HepG2 (cell line): ENCODE measurements around the gene GRIFIN. TPM values are rescaled to one million over a fixed set of nuclear protein-coding genes. Genes with fewer than 3 reads are reported as not detected.

Experiments used
- ATAC-seq: fragments of 200-7000 bp; cut with Tn5 transposase; 3 replicates; pipeline ENCODE4 v1.9.1; 2020; ENCODE audit warnings: mild to moderate bottlenecking, moderate library complexity
- BruUV-seq: library from RNA; stranded (reverse); fragments of 400-500 nt; replicated peaks from 2 replicates; lab custom pipeline; 2021; lab: Mats Ljungman, UMichigan
- CTCF ChIA-PET: fragments of 300-600 bp; formaldehyde crosslinking; extraction: SDS; loops from one replicate; lab custom pipeline; 2021; ENCODE audit warnings: low total read pairs, inconsistent platforms, low intra/inter-chr PET ratio; lab: Yijun Ruan, JAX
- POLR2A ChIA-PET: fragments of 350-600 bp; sonication (Branson Sonifier 250); formaldehyde crosslinking; loops from one replicate; lab custom pipeline; 2020; ENCODE audit warnings: antibody characterized with exemption, inconsistent platforms; lab: Yijun Ruan, JAX
- DNase-seq: peaks from one replicate; pipeline ENCODE4 v3.0.0-alpha.2; 2015; ENCODE audit warnings: low spot score
- FAIRE-seq: peaks from 3 replicates; lab custom pipeline; 2011; peaks lifted over from hg19 to GRCh38; lab: Jason Lieb, UNC
- H2AFZ ChIP-seq: one replicate; pipeline ENCODE4 v1.6.1; 2011; ENCODE audit warnings: low read length, inconsistent platforms
- H3K27ac ChIP-seq: fragments of 300-600 bp; 3 replicates; pipeline ENCODE4 v1.8.0; 2011; ENCODE audit warnings: mixed run types, mild to moderate bottlenecking, mixed read lengths, low read length, inconsistent platforms; ENCODE audit not compliant: insufficient read depth; ENCODE audit errors: extremely low read length
- H3K27me3 ChIP-seq, 2 experiments: fragments of 200-600 bp in 1 of 2; 2 replicates in 1 of 2; 3 replicates in 1 of 2; pipeline versions ENCODE4 v1.6.0 to v1.8.0; 2011; ENCODE audit warnings: low read length in 2 of 2, mild to moderate bottlenecking in 2 of 2, moderate library complexity in 2 of 2, inconsistent platforms in 1 of 2; ENCODE audit not compliant: insufficient read depth in 2 of 2, control insufficient read depth in 1 of 2
- H3K36me3 ChIP-seq, 2 experiments: fragments of 200-600 bp in 1 of 2; replicated peaks in 1 of 2; 2 replicates in 1 of 2; 3 replicates in 1 of 2; pipeline versions ENCODE4 v1.5.1 to v1.8.0; 2011; ENCODE audit warnings: low read length in 2 of 2, inconsistent platforms in 1 of 2; ENCODE audit not compliant: insufficient read depth in 2 of 2, control insufficient read depth in 1 of 2
- H3K4me1 ChIP-seq: 2 replicates; pipeline ENCODE4 v1.5.1; 2012; ENCODE audit warnings: low read length, inconsistent platforms; ENCODE audit not compliant: insufficient read depth
- H3K4me2 ChIP-seq: 2 replicates; pipeline ENCODE4 v1.6.0; 2011; ENCODE audit warnings: low read depth, low read length, inconsistent platforms
- H3K4me3 ChIP-seq, 3 experiments: fragments of 200-600 bp in 1 of 3; sonication (generic), shearing (Covaris generic) in 1 of 3; replicated peaks in 1 of 3; 2 replicates each; pipeline ENCODE4 v1.5.1; 2011 to 2016; ENCODE audit warnings: low read length in 3 of 3, inconsistent platforms in 2 of 3, low read depth in 2 of 3, mild to moderate bottlenecking in 2 of 3, control low read depth in 1 of 3, mixed read lengths in 1 of 3; ENCODE audit not compliant: insufficient read depth in 1 of 3
- H3K79me2 ChIP-seq: one replicate; pipeline ENCODE4 v1.6.1; 2011; ENCODE audit warnings: low read length, inconsistent platforms; ENCODE audit not compliant: insufficient read depth
- H3K9ac ChIP-seq: 2 replicates; pipeline ENCODE4 v1.6.0; 2011; ENCODE audit warnings: mild to moderate bottlenecking, low read depth, low read length, inconsistent platforms; ENCODE audit not compliant: insufficient read depth
- H3K9me3 ChIP-seq: 2 replicates; pipeline ENCODE4 v1.5.1; 2012; ENCODE audit warnings: mild to moderate bottlenecking, low read length
- H4K20me1 ChIP-seq: 2 replicates; pipeline ENCODE4 v1.6.0; 2011; ENCODE audit warnings: inconsistent platforms, mild to moderate bottlenecking, low read length, moderate library complexity; ENCODE audit not compliant: insufficient read depth
- ZFP82 ChIP-seq: sonication (generic); formaldehyde crosslinking; IDR thresholded peaks from 2 replicates; pipeline ENCODE4 v1.5.1; 2020; ENCODE audit warnings: mild to moderate bottlenecking, missing genetic modification reagents, borderline replicate concordance
- ZNF263 ChIP-seq: sonication (generic); formaldehyde crosslinking; IDR thresholded peaks from 2 replicates; pipeline ENCODE4 v1.4.0; 2020; ENCODE audit warnings: missing genetic modification reagents
- ZNF7 ChIP-seq: IDR thresholded peaks from 2 replicates; pipeline ENCODE4 v1.6.1; 2016; ENCODE audit warnings: missing biosample characterization, missing genetic modification reagents
- WGBS: methylation state at CpG from one replicate; pipeline ENCODE4 v1.1.6; 2017; ENCODE audit warnings: low lambda C conversion rate; 5-methylcytosine and 5-hydroxymethylcytosine counted together
- in situ Hi-C: cut with HindIII; loops from 2 replicates; pipeline ENCODE4 v1.10.0; 2017; ENCODE audit warnings: low pct_unique_long_range_greater_than_20kb; ENCODE audit not compliant: extremely low pct_ligation_motif_present
- intact Hi-C: fragments of 100-400 bp; cut with micrococcal nuclease; formaldehyde crosslinking; loops from one replicate; pipeline ENCODE4 v1.10.0; 2022; ENCODE audit not compliant: unreplicated experiment
- polyA plus RNA-seq, 8 experiments: library from polyadenylated mRNA; depleted of rRNA in 3 of 8; stranded (reverse) in 7 of 8; unstranded in 1 of 8; fragments of >200 nt; fragmentation: Illumina TruSeq in 4 of 8; extraction: Trizol in 4 of 8; gene quantifications; 2 replicates each; pipeline versions ENCODE4 v1.2.1 to v1.2.3, GENCODE V29; 2011 to 2016; ENCODE audit warnings: low read depth in 4 of 8, missing spikeins in 1 of 8, mixed read lengths in 1 of 8; ENCODE audit not compliant: insufficient read depth in 1 of 8
- total RNA-seq, 5 experiments: library from RNA; depleted of rRNA; stranded (reverse); fragments of >200 nt; fragmentation: Illumina TruSeq; extraction: Trizol; gene quantifications; 2 replicates each; pipeline ENCODE4 v1.2.3, GENCODE V29; 2016; ENCODE audit warnings: low read depth in 1 of 5
- TF ChIP-seq, protein P1 (sequence below): sonication (generic); formaldehyde crosslinking; IDR thresholded peaks from 2 replicates; pipeline ENCODE4 v1.4.0; 2020; ENCODE audit warnings: missing genetic modification reagents, borderline replicate concordance

The GRIFIN gene
- total and polyA plus RNA-seq, 2 of the 13 experiments (the other 11 are each of a cell fraction or from before 2014, with no cell fraction given): not detected

- TF ChIP-seq, protein P1, sequence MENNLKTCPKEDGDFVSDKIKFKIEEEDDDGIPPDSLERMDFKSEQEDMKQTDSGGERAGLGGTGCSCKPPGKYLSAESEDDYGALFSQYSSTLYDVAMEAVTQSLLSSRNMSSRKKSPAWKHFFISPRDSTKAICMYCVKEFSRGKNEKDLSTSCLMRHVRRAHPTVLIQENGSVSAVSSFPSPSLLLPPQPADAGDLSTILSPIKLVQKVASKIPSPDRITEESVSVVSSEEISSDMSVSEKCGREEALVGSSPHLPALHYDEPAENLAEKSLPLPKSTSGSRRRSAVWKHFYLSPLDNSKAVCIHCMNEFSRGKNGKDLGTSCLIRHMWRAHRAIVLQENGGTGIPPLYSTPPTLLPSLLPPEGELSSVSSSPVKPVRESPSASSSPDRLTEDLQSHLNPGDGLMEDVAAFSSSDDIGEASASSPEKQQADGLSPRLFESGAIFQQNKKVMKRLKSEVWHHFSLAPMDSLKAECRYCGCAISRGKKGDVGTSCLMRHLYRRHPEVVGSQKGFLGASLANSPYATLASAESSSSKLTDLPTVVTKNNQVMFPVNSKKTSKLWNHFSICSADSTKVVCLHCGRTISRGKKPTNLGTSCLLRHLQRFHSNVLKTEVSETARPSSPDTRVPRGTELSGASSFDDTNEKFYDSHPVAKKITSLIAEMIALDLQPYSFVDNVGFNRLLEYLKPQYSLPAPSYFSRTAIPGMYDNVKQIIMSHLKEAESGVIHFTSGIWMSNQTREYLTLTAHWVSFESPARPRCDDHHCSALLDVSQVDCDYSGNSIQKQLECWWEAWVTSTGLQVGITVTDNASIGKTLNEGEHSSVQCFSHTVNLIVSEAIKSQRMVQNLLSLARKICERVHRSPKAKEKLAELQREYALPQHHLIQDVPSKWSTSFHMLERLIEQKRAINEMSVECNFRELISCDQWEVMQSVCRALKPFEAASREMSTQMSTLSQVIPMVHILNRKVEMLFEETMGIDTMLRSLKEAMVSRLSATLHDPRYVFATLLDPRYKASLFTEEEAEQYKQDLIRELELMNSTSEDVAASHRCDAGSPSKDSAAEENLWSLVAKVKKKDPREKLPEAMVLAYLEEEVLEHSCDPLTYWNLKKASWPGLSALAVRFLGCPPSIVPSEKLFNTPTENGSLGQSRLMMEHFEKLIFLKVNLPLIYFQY (CRISPR knock-in tag): no peak
Measured at GRCh38 chr7:2488272-2488645, 12.1 kb upstream of the GRIFIN start (continued).

DNA sequence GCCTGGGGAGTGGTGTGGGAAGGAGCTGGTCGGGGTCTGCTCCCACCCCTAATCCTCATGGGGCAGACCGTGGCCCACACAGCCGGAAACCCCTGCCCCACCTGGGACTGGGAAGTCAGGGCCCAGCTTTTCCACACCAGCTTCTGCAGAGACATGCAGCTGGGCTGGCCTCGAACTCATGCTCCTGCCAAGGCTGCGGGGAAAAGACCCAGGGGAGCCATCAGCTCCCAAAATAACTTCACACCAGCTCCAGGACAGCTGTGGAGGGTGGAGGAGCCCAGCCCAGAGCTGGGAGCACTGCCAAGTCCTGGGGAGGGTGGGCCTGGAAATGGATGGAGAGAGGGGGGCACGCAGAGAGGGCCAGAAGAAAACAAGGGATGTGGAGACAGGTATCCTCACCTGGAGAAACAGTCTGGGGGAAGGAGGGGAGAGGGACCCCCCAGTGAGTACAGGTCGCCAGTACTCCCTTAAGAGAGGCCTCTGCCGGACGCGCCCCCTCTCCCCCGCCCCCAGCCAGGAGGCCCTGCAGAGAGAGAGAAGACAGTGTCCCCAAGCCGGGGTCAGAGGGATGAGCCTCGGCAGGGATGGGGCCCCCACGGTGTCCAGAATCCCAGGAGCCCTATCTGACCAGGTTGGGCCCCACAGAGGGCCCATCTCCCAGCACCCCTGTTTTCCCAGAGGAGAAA is 11.5 kb upstream of the GRIFIN start:
- H3K9me3 ChIP-seq: no peaks in the 10 kb centered on the region

More for the DNA sequence above, 11.5 kb upstream of the GRIFIN start:
- DNase-seq: no peak
- FAIRE-seq: no peak
- Histone ChIP-seq H2AFZ (no peak overlapping the region), H3K27ac (no peak overlapping the region), H3K4me2 (no peak overlapping the region), H3K36me3 (no peaks in the 10 kb centered on the region), H3K4me3 (no peak overlapping the region), H3K9ac (no peak overlapping the region), H4K20me1 (no peaks in the 10 kb centered on the region), H3K79me2 (no peaks in the 10 kb centered on the region), H3K27me3 (peaks cover 3 to 25% of the 10 kb centered on the region in 2 experiments; a peak in 3 of 5 replicates), H3K4me1 (no peaks in the 10 kb centered on the region)
- no peak for ATAC-seq
- in situ Hi-C loops (no loop called here), intact Hi-C loops (no loop called here)
- 23% methylated on average over 8 of the region's 14 CpGs for WGBS
- ChIA-PET CTCF (no interaction called here), POLR2A (no interaction called here)
- no peak for TF ChIP-seq ZNF7 (CRISPR knock-in tag)
- TF ChIP-seq ZNF263 (CRISPR knock-in tag): 0 out of 2 replicates have a peak, but pooled peaks have one; percentile 18
- TF ChIP-seq ZFP82 (CRISPR knock-in tag): no peak
- BruUV-seq: no TSS peak
